ENCODE measurements around the gene GALNT12. TPM values are rescaled to one million over a fixed set of nuclear protein-coding genes. Genes with fewer than 3 reads are reported as not detected.

Gene GALNT12
- total RNA-seq, 2 donors from 2014 or later = 4.1 to 5.5 TPM

GRCh38 chr9:98874721-98875255 lies 67.3 kb downstream of the GALNT12 start:
- no peaks in the 10 kb centered on the region for H3K4me1 Mint-ChIP-seq
- no peaks in the 10 kb centered on the region for H3K36me3 Mint-ChIP-seq (ENCODE audit: low read depth)
- H3K4me3 Mint-ChIP-seq = no peak overlapping the region
- no peak overlapping the region for H3K27ac Mint-ChIP-seq
- ATAC-seq (replicated peaks) = no peak
- no peaks in the 10 kb centered on the region for H3K9me3 Mint-ChIP-seq
- H3K27me3 Mint-ChIP-seq = peaks cover 14% of the 10 kb centered on the region

GRCh38 chr9:98875536-98875935 lies 68.1 kb downstream of the GALNT12 start:
- H3K27me3 Mint-ChIP-seq = peaks cover 14% of the 10 kb centered on the region
- no peak overlapping the region for H3K4me3 Mint-ChIP-seq
- no peaks in the 10 kb centered on the region for H3K9me3 Mint-ChIP-seq
- ATAC-seq (replicated peaks) = no peak
- no peaks in the 10 kb centered on the region for H3K4me1 Mint-ChIP-seq
- H3K27ac Mint-ChIP-seq = no peak overlapping the region
- H3K36me3 Mint-ChIP-seq (ENCODE audit: low read depth) = no peaks in the 10 kb centered on the region

GRCh38 chr9:98877311-98877710 lies 69.8 kb downstream of the GALNT12 start:
- no peak for ATAC-seq (replicated peaks)
- H3K4me1 Mint-ChIP-seq = no peaks in the 10 kb centered on the region
- H3K36me3 Mint-ChIP-seq (ENCODE audit: low read depth) = no peaks in the 10 kb centered on the region
- no peak overlapping the region for H3K4me3 Mint-ChIP-seq
- H3K27ac Mint-ChIP-seq = no peak overlapping the region
- no peaks in the 10 kb centered on the region for H3K9me3 Mint-ChIP-seq
- peaks cover 10% of the 10 kb centered on the region for H3K27me3 Mint-ChIP-seq

GRCh38 chr9:98879094-98879962 lies 71.9 kb downstream of the GALNT12 start:
- no peaks in the 10 kb centered on the region for H3K4me1 Mint-ChIP-seq
- H3K27ac Mint-ChIP-seq = no peak overlapping the region
- no peaks in the 10 kb centered on the region for H3K36me3 Mint-ChIP-seq (ENCODE audit: low read depth)
- peaks cover 21% of the 10 kb centered on the region for H3K27me3 Mint-ChIP-seq
- no peak overlapping the region for H3K4me3 Mint-ChIP-seq
- ATAC-seq (replicated peaks) = no peak
- no peaks in the 10 kb centered on the region for H3K9me3 Mint-ChIP-seq

- no peaks in the 10 kb centered on the region for H3K36me3 Mint-ChIP-seq (ENCODE audit: low read depth)
- H3K9me3 Mint-ChIP-seq = no peaks in the 10 kb centered on the region
- no peak overlapping the region for H3K4me3 Mint-ChIP-seq
- H3K27ac Mint-ChIP-seq = no peak overlapping the region
- peaks cover 27% of the 10 kb centered on the region for H3K27me3 Mint-ChIP-seq
- no peak for ATAC-seq (replicated peaks)
- H3K4me1 Mint-ChIP-seq = no peaks in the 10 kb centered on the region
Observed at GRCh38 chr9:98879963-98880310, 72.5 kb downstream of the GALNT12 start.

- Mint-ChIP-seq H3K4me3 (no peak overlapping the region), H3K27me3 (peaks cover 32% of the 10 kb centered on the region), H3K36me3 (ENCODE audit: low read depth) (no peaks in the 10 kb centered on the region), H3K27ac (no peak overlapping the region), H3K4me1 (no peaks in the 10 kb centered on the region), H3K9me3 (no peaks in the 10 kb centered on the region)
- ATAC-seq (replicated peaks) = no peak
Observed at GRCh38 chr9:98880311-98881015, 73.0 kb downstream of the GALNT12 start.

GRCh38 chr9:98881356-98881755 lies 73.9 kb downstream of the GALNT12 start:
- Mint-ChIP-seq H3K36me3 (ENCODE audit: low read depth) (no peaks in the 10 kb centered on the region), H3K4me3 (no peak overlapping the region), H3K4me1 (no peaks in the 10 kb centered on the region), H3K27ac (no peak overlapping the region), H3K9me3 (no peaks in the 10 kb centered on the region), H3K27me3 (peaks cover 32% of the 10 kb centered on the region)
- no peak for ATAC-seq (replicated peaks)

- Mint-ChIP-seq H3K27me3 (peaks cover 37% of the 10 kb centered on the region), H3K36me3 (ENCODE audit: low read depth) (no peaks in the 10 kb centered on the region), H3K4me3 (no peak overlapping the region), H3K4me1 (no peaks in the 10 kb centered on the region), H3K27ac (no peak overlapping the region), H3K9me3 (no peaks in the 10 kb centered on the region)
- ATAC-seq (replicated peaks) = no peak
Observed at GRCh38 chr9:98881836-98882568, 74.5 kb downstream of the GALNT12 start.

GRCh38 chr9:98882569-98882923 lies 75.1 kb downstream of the GALNT12 start:
- Mint-ChIP-seq H3K36me3 (ENCODE audit: low read depth) (no peaks in the 10 kb centered on the region), H3K27ac (no peak overlapping the region), H3K27me3 (peaks cover 41% of the 10 kb centered on the region), H3K4me3 (no peak overlapping the region), H3K9me3 (no peaks in the 10 kb centered on the region), H3K4me1 (no peaks in the 10 kb centered on the region)
- no peak for ATAC-seq (replicated peaks)

- Mint-ChIP-seq H3K27me3 (peaks cover 43% of the 10 kb centered on the region), H3K4me3 (no peak overlapping the region), H3K27ac (no peak overlapping the region), H3K4me1 (no peaks in the 10 kb centered on the region), H3K9me3 (no peaks in the 10 kb centered on the region), H3K36me3 (ENCODE audit: low read depth) (no peaks in the 10 kb centered on the region)
- no peak for ATAC-seq (replicated peaks)
Observed at GRCh38 chr9:98883276-98883675, 75.8 kb downstream of the GALNT12 start.

GRCh38 chr9:98884849-98885248 lies 77.4 kb downstream of the GALNT12 start:
- Mint-ChIP-seq H3K27ac (no peak overlapping the region), H3K4me3 (no peak overlapping the region)
- ATAC-seq (replicated peaks) = no peak

GRCh38 chr9:98885575-98886295 lies 78.3 kb downstream of the GALNT12 start:
- no peaks in the 10 kb centered on the region for H3K9me3 Mint-ChIP-seq
- ATAC-seq (replicated peaks) = no peak
- no peaks in the 10 kb centered on the region for H3K4me1 Mint-ChIP-seq
- no peak overlapping the region for H3K4me3 Mint-ChIP-seq
- H3K27ac Mint-ChIP-seq = no peak overlapping the region
- H3K36me3 Mint-ChIP-seq (ENCODE audit: low read depth) = no peaks in the 10 kb centered on the region
- H3K27me3 Mint-ChIP-seq = peaks cover 45% of the 10 kb centered on the region

More at GRCh38 chr9:98884849-98885248, 77.4 kb downstream of the GALNT12 start:
- H3K4me1 Mint-ChIP-seq = no peaks in the 10 kb centered on the region
- no peaks in the 10 kb centered on the region for H3K9me3 Mint-ChIP-seq
- no peaks in the 10 kb centered on the region for H3K36me3 Mint-ChIP-seq (ENCODE audit: low read depth)
- H3K27me3 Mint-ChIP-seq = peaks cover 41% of the 10 kb centered on the region

- Mint-ChIP-seq H3K4me3 (no peak overlapping the region), H3K27ac (no peak overlapping the region), H3K36me3 (ENCODE audit: low read depth) (no peaks in the 10 kb centered on the region), H3K9me3 (no peaks in the 10 kb centered on the region), H3K4me1 (no peaks in the 10 kb centered on the region), H3K27me3 (peaks cover 44% of the 10 kb centered on the region)
- ATAC-seq (replicated peaks) = no peak
Observed at GRCh38 chr9:98886691-98887229, 79.3 kb downstream of the GALNT12 start.
